ENCODE measurements around the gene TTLL11. TPM values are rescaled to one million over a fixed set of nuclear protein-coding genes. Genes with fewer than 3 reads are reported as not detected.

The TTLL11 gene
- total and polyA plus RNA-seq, 2 of the 8 experiments (the other 6 are each of a cell fraction or from before 2014, with no cell fraction given) = 0.56 to 0.80 TPM

DNA sequence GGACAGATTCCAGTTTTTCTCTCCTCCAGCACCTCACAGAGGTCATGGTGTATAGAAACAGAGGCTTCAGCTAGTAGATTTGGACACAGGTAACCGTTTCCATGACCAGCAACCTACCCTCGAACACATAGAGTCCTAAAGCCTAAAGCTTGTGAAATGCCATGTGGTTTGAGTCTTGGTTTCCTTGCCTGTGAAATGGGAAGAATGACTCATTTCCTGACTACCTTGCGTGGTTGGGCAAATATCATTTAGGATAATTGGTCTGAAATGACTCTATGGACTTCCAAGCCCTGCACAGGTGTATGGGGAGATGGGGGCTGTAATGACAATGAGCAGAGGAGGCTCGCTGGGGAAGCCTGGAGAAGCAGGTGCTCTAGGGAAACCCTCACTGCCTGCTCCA is 134.6 kb downstream of the TTLL11 start (continued):
- TF ChIP-seq RAD21 (IDR thresholded peaks at IDR 0.05 in 1 of 2, conservative IDR thresholded peaks at IDR 0.05 in 1 of 2; ENCODE audit: low read depth in 2 of 2, low read length in 2 of 2) (no peak), ASH2L (IDR thresholded peaks at IDR 0.05; ENCODE audit: low read length) (no peak), SP4 (IDR thresholded peaks at IDR 0.05; ENCODE audit: low read length) (no peak)

Data from H1 (cell line).